GM23248 (cell line): ENCODE results near the gene SNX7. TPM values are rescaled to one million over a fixed set of nuclear protein-coding genes. Genes with fewer than 3 reads are reported as not detected.

ENCODE experiments used
- DNase-seq: peaks from one replicate; pipeline ENCODE4 v3.0.0-alpha.2; 2015
- H2AFZ ChIP-seq: fragments of 200-600 bp; sonication (generic); 2 replicates; pipeline ENCODE4 v1.6.1; 2016; ENCODE audit warnings: antibody characterized with exemption
- H3F3A ChIP-seq: fragments of 200-600 bp; sonication (generic); 2 replicates; pipeline ENCODE4 v1.6.1; 2016; ENCODE audit warnings: mild to moderate bottlenecking, antibody characterized with exemption, mixed run types; ENCODE audit not compliant: insufficient read depth
- H3K27ac ChIP-seq: fragments of 200-600 bp; sonication (generic); 2 replicates; pipeline ENCODE4 v1.5.1; 2016; ENCODE audit warnings: mild to moderate bottlenecking
- H3K27me3 ChIP-seq: fragments of 200-600 bp; sonication (generic); replicated peaks from 2 replicates; pipeline ENCODE4 v1.6.1; 2016; ENCODE audit warnings: mild to moderate bottlenecking; ENCODE audit not compliant: insufficient read depth
- H3K36me3 ChIP-seq: fragments of 200-600 bp; sonication (generic); 2 replicates; pipeline ENCODE4 v1.6.1; 2016; ENCODE audit warnings: low read depth, mild to moderate bottlenecking
- H3K4me1 ChIP-seq: fragments of 200-600 bp; sonication (generic); 2 replicates; pipeline ENCODE4 v1.6.1; 2016; ENCODE audit warnings: mild to moderate bottlenecking; ENCODE audit not compliant: insufficient read depth
- H3K4me2 ChIP-seq: fragments of 200-600 bp; sonication (generic); one replicate; pipeline ENCODE4 v1.6.1; 2016; ENCODE audit warnings: mild to moderate bottlenecking; ENCODE audit not compliant: unreplicated experiment
- H3K4me3 ChIP-seq: fragments of 200-600 bp; sonication (generic); 2 replicates; pipeline ENCODE4 v1.5.1; 2016; ENCODE audit warnings: mild to moderate bottlenecking
- H3K79me2 ChIP-seq: fragments of 200-600 bp; sonication (generic); 2 replicates; pipeline ENCODE4 v1.6.1; 2016; ENCODE audit warnings: mild to moderate bottlenecking; ENCODE audit not compliant: insufficient read depth
- H3K9ac ChIP-seq: fragments of 200-600 bp; sonication (generic); 2 replicates; pipeline ENCODE4 v1.6.1; 2016; ENCODE audit warnings: mild to moderate bottlenecking
- H3K9me2 ChIP-seq: fragments of 200-600 bp; sonication (generic); 2 replicates; pipeline ENCODE4 v1.6.1; 2016; ENCODE audit warnings: mixed run types, mild to moderate bottlenecking, moderate library complexity; ENCODE audit not compliant: insufficient read depth
- H3K9me3 ChIP-seq: fragments of 200-600 bp; sonication (generic); one replicate; pipeline ENCODE4 v1.6.1; 2017; ENCODE audit warnings: low read depth
- H4K20me1 ChIP-seq: fragments of 200-600 bp; sonication (generic); 2 replicates; pipeline ENCODE4 v1.6.0; 2016; ENCODE audit not compliant: insufficient read depth
- EZH2 ChIP-seq: fragments of 200-600 bp; sonication (generic); IDR thresholded peaks from 2 replicates; pipeline ENCODE4 v1.6.1; 2018; ENCODE audit warnings: antibody characterized with exemption, mild to moderate bottlenecking; ENCODE audit not compliant: insufficient read depth, poor library complexity, severe bottlenecking
- EZH2phosphoT487 ChIP-seq: fragments of 200-600 bp; sonication (generic); IDR thresholded peaks from 2 replicates; pipeline ENCODE4 v1.6.1; 2018; ENCODE audit warnings: antibody characterized with exemption, moderate library complexity, mild to moderate bottlenecking, low read depth; ENCODE audit not compliant: insufficient read depth
- WGBS, 2 experiments: methylation state at CpG; one replicate each; pipeline ENCODE4 v1.1.6; 2015 to 2017; ENCODE audit warnings: low lambda C conversion rate in 2 of 2, low coverage in 1 of 2; ENCODE audit errors: missing lambda C conversion rate in 2 of 2; 5-methylcytosine and 5-hydroxymethylcytosine counted together
- in situ Hi-C: fragments of 300-500 bp; cut with MboI; formaldehyde crosslinking; loops from 2 replicates; pipeline ENCODE4 v1.15.0; 2020
- polyA plus RNA-seq: library from polyadenylated mRNA; unstranded; fragments of >200 nt; fragmentation: Nextera tagmentation; extraction: Ambion mirVana; gene quantifications from 2 replicates; pipeline ENCODE4 v1.2.1, GENCODE V29; 2016
- total RNA-seq: library from RNA; depleted of rRNA; stranded (reverse); fragments of >200 nt; shearing (Covaris generic); gene quantifications from 2 replicates; pipeline ENCODE4 v1.2.3, GENCODE V29; 2014

SNX7 gene
- total and polyA plus RNA-seq, 2 experiments from 2014 or later, result 59.7 to 84.3 TPM

DNA sequence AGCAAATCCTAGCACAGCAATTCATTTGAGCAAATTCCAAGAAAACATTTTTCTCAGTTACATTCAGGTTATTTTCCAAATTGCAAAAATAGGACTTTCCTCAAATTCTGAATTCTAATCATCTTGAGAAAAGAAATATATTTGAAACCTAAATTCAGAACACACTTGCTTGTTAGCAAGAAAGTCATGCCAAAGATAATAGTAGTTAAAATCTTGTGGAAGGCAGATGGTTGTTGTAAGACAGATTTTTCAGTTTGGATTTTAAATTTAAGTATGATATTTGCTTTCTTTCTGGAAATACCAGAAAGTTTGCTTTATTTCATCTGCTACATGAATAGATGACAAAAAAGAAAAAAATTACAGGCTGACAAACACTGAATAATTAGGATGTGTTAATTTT lies 29.1 kb downstream of the SNX7 start:
- no peak overlapping the region for H3K27ac ChIP-seq
- in situ Hi-C loops, result no loop called here
- no peak for DNase-seq
- H3K9ac ChIP-seq, result no peak overlapping the region
- no peaks in the 10 kb centered on the region for H3K9me3 ChIP-seq
- no peak overlapping the region for H3K4me3 ChIP-seq
- no peak overlapping the region for H3K4me2 ChIP-seq
- H3F3A ChIP-seq, result no peaks in the 10 kb centered on the region
- TF ChIP-seq EZH2phosphoT487 (no peak), EZH2 (no peak)
- H3K9me2 ChIP-seq, result no peaks in the 10 kb centered on the region
- no peaks in the 10 kb centered on the region for H4K20me1 ChIP-seq
- no peaks in the 10 kb centered on the region for H3K4me1 ChIP-seq
- peaks cover 19% of the 10 kb centered on the region; the same call in 1 of the 2 replicates for H3K79me2 ChIP-seq
- no peak overlapping the region for H2AFZ ChIP-seq
- peaks cover 12% of the 10 kb centered on the region; the same call in 1 of the 2 replicates for H3K36me3 ChIP-seq
- no peaks in the 10 kb centered on the region for H3K27me3 ChIP-seq

DNA sequence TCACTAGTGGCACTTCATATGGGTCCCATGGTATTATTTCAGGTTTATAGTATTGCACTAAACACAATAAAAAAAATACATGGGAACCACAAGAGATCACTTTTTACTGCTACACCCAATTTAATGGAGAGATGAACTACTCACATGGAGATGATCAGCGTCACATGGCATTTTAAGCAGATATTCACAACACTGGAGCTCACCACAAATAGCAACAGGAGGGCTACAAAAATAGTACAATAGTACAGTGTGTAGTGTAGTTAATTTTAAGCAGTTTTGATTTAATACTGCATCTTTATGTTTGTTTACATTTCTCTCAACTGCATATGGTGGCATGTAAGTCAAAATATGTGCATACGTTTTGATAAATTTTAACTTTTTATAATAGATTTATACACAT lies 31.0 kb downstream of the SNX7 start:
- Histone ChIP-seq H3K9me2 (no peaks in the 10 kb centered on the region), H3K4me3 (no peak overlapping the region), H2AFZ (no peak overlapping the region), H3K9me3 (no peaks in the 10 kb centered on the region), H3K36me3 (peaks cover 14% of the 10 kb centered on the region), H3K79me2 (peaks cover 19% of the 10 kb centered on the region; the same call in 1 of the 2 replicates), H3K27me3 (no peaks in the 10 kb centered on the region), H3K27ac (no peak overlapping the region), H3K9ac (no peak overlapping the region), H3F3A (no peaks in the 10 kb centered on the region), H4K20me1 (no peaks in the 10 kb centered on the region), H3K4me2 (no peak overlapping the region), H3K4me1 (no peaks in the 10 kb centered on the region)
- no peak for TF ChIP-seq EZH2phosphoT487
- TF ChIP-seq EZH2, result no peak
- in situ Hi-C loops, result no loop called here
- WGBS, 2 experiments, result 96 to 100% methylated on average over 2 of the region's 2 CpGs
- no peak for DNase-seq

DNA sequence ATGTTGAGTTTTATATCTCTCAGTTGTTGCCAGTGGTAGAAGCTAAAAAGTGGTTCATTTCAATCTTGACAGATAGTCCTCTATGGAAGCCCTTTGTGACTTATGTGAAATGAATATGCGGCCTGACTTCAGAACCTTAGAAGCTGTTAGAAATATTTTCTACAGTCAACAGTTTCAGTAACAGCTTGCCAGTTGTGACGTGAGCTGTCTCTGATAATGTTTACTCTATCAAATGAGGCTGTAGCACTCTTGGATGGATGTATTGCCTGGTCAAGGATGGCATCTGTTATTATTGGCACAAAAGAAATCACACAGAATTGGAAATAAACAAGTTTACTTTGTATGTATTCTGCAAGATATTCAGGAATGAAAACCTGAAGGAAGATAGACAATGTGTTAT lies 31.9 kb downstream of the SNX7 start:
- Histone ChIP-seq H3K9me2 (no peaks in the 10 kb centered on the region), H3K36me3 (peaks cover 17% of the 10 kb centered on the region), H3F3A (no peaks in the 10 kb centered on the region), H3K9me3 (no peaks in the 10 kb centered on the region), H3K4me3 (no peak overlapping the region), H3K9ac (no peak overlapping the region), H3K4me2 (no peak overlapping the region), H3K79me2 (peaks cover 15% of the 10 kb centered on the region; the same call in 1 of the 2 replicates), H3K27ac (no peak overlapping the region), H3K4me1 (no peaks in the 10 kb centered on the region), H2AFZ (no peak overlapping the region), H3K27me3 (no peaks in the 10 kb centered on the region), H4K20me1 (no peaks in the 10 kb centered on the region)
- DNase-seq, result no peak
- TF ChIP-seq EZH2, result no peak
- no peak for TF ChIP-seq EZH2phosphoT487
- 95 to 100% methylated on average over 2 of the region's 2 CpGs for WGBS, 2 experiments
- in situ Hi-C loops, result no loop called here

DNA sequence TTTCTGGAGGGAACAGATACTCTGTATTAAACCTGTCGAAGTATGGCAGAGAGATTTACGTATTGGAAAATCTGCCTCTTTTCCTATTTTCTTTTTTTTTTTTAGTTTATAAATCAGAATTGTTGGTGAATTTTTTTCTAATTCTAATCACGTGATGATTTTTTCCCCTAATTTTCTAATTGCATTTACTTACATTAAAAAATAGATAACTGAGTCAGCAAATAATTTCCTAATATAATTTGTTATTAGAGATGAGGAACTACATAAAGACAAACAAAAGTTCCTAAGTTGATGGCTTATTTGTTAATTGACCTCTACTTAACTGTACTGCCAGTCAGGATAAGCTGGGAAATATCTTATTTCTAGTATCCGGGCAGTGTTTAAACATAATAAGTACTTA lies 34.6 kb downstream of the SNX7 start:
- H3K27ac ChIP-seq, result no peak overlapping the region
- peaks cover 9% of the 10 kb centered on the region for H3K4me1 ChIP-seq
- H4K20me1 ChIP-seq, result no peaks in the 10 kb centered on the region
- H3K9me2 ChIP-seq, result no peaks in the 10 kb centered on the region
- in situ Hi-C loops, result no loop called here
- 0 out of 2 replicates have a peak, but pooled peaks cover 4% of the 10 kb centered on the region for H3F3A ChIP-seq
- no peak overlapping the region for H3K4me3 ChIP-seq
- H3K36me3 ChIP-seq, result peaks cover 27% of the 10 kb centered on the region
- WGBS, 2 experiments, result 95 to 98% methylated on average over 4 of the region's 4 CpGs
- H3K79me2 ChIP-seq, result no peaks in the 10 kb centered on the region
- no peak overlapping the region for H3K9ac ChIP-seq
- DNase-seq, result no peak
- H3K9me3 ChIP-seq, result no peaks in the 10 kb centered on the region
- TF ChIP-seq EZH2 (no peak), EZH2phosphoT487 (no peak)
- H3K27me3 ChIP-seq, result no peaks in the 10 kb centered on the region
- no peak overlapping the region for H2AFZ ChIP-seq
- H3K4me2 ChIP-seq, result no peak overlapping the region

DNA sequence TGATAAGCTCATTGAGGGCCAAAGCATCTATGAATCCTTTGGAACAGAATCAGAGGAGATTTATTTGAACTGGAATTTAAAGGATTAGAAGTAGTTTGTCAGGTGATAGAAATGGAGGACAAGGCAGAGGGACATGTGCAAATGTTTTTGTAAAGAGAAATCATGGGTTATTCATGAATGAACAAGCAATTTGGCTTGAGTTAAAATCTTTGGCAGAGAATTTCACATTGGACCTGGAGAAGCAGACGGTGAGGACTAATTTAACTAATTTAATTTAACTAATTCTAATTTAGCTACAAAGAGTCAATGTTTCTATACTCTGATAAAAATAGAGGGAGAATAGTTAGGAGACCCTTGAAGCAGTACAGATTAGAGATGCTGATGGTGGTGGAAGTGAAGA lies 36.3 kb downstream of the SNX7 start:
- Histone ChIP-seq H3K4me2 (no peak overlapping the region), H3K36me3 (peaks cover 27% of the 10 kb centered on the region), H3K79me2 (no peaks in the 10 kb centered on the region), H3K27ac (no peak overlapping the region), H2AFZ (no peak overlapping the region), H3F3A (0 out of 2 replicates have a peak, but pooled peaks cover 4% of the 10 kb centered on the region), H4K20me1 (no peaks in the 10 kb centered on the region), H3K27me3 (no peaks in the 10 kb centered on the region), H3K9ac (no peak overlapping the region), H3K4me1 (peaks cover 13% of the 10 kb centered on the region), H3K9me3 (no peaks in the 10 kb centered on the region), H3K9me2 (no peaks in the 10 kb centered on the region), H3K4me3 (no peak overlapping the region)
- no peak for DNase-seq
- in situ Hi-C loops, result no loop called here
- TF ChIP-seq EZH2phosphoT487 (no peak), EZH2 (no peak)
- 77 to 88% methylated on average over 1 of the region's 1 CpG for whole genome bisulfite sequencing, 2 experiments
